COR-L47 (cell line): ENCODE measurements around the gene TOPBP1.

Source experiments
- DNase-seq: peaks from one replicate; lab custom pipeline; 2025; lab: John Stamatoyannopoulos, UW

The TOPBP1 gene

GRCh38 chr3:133607816-133608215 lies 53.9 kb downstream of the TOPBP1 start:
- no peak for DNase-seq

GRCh38 chr3:133606902-133607301 lies 54.8 kb downstream of the TOPBP1 start:
- DNase-seq, result no peak

- DNase-seq, result no peak
Observed at GRCh38 chr3:133606342-133606741, 55.4 kb downstream of the TOPBP1 start.

GRCh38 chr3:133600572-133601081 lies 61.1 kb downstream of the TOPBP1 start:
- no peak for DNase-seq

- DNase-seq, result no peak
Observed at GRCh38 chr3:133599280-133599679, 62.5 kb downstream of the TOPBP1 start.

GRCh38 chr3:133598405-133598804 lies 63.3 kb downstream of the TOPBP1 start:
- no peak for DNase-seq

- DNase-seq, result no peak
Observed at GRCh38 chr3:133595341-133595740, 66.4 kb downstream of the TOPBP1 start.

- no peak for DNase-seq
Observed at GRCh38 chr3:133593243-133593642, 68.5 kb downstream of the TOPBP1 start.

GRCh38 chr3:133592843-133593242 lies 68.9 kb downstream of the TOPBP1 start:
- no peak for DNase-seq

GRCh38 chr3:133591271-133591742 lies 70.4 kb downstream of the TOPBP1 start:
- DNase-seq, result no peak

GRCh38 chr3:133589503-133589902 lies 72.2 kb downstream of the TOPBP1 start:
- DNase-seq, result no peak

- no peak for DNase-seq
Observed at GRCh38 chr3:133588784-133589465, 72.8 kb downstream of the TOPBP1 start.

GRCh38 chr3:133588035-133588434 lies 73.7 kb downstream of the TOPBP1 start:
- DNase-seq, result no peak

GRCh38 chr3:133583396-133583795 lies 78.3 kb downstream of the TOPBP1 start:
- no peak for DNase-seq

- DNase-seq, result no peak
Observed at GRCh38 chr3:133578548-133579191, 83.1 kb downstream of the TOPBP1 start.

- DNase-seq, result no peak
Observed at GRCh38 chr3:133576169-133576568, 85.6 kb downstream of the TOPBP1 start.

GRCh38 chr3:133575086-133575485 lies 86.7 kb downstream of the TOPBP1 start:
- no peak for DNase-seq

GRCh38 chr3:133574260-133574881 lies 87.4 kb downstream of the TOPBP1 start:
- no peak for DNase-seq

- no peak for DNase-seq
Observed at GRCh38 chr3:133573629-133574194, 88.0 kb downstream of the TOPBP1 start, which contains the start of gene CDV3. TSS of gene CDV3 (plus strand) at chr3:133573686. CDS start at chr3:133574045, 359 bp downstream.

GRCh38 chr3:133573054-133573628 lies 88.6 kb downstream of the TOPBP1 start:
- no peak for DNase-seq

GRCh38 chr3:133572158-133573053 lies 89.3 kb downstream of the TOPBP1 start:
- DNase-seq, result no peak
